Keratinocyte (primary cell): ENCODE measurements around the gene CCNY. TPM values are rescaled to one million over a fixed set of nuclear protein-coding genes. Genes with fewer than 3 reads are reported as not detected.

ENCODE experiments used
- DNase-seq: peaks from one replicate; pipeline ENCODE4 v3.0.0-alpha.2; 2011; ENCODE audit warnings: low read depth, missing footprints, low spot score
- FAIRE-seq: peaks from 2 replicates; lab custom pipeline; 2011; peaks lifted over from hg19 to GRCh38; lab: Jason Lieb, UNC
- H2AFZ ChIP-seq: 2 replicates; pipeline ENCODE4 v1.6.0; 2012; ENCODE audit warnings: low read length, control low read depth, inconsistent platforms; ENCODE audit not compliant: control insufficient read depth
- H3K27ac ChIP-seq: 2 replicates; pipeline ENCODE4 v1.5.1; 2011; ENCODE audit warnings: low read length; ENCODE audit not compliant: control insufficient read depth, insufficient read depth
- H3K27me3 ChIP-seq: 3 replicates; pipeline ENCODE4 v1.6.0; 2011; ENCODE audit warnings: low read length; ENCODE audit not compliant: control insufficient read depth, insufficient read depth; ENCODE audit errors: extremely low read depth
- H3K36me3 ChIP-seq, 2 experiments: 2 replicates in 1 of 2; 3 replicates in 1 of 2; pipeline ENCODE4 v1.5.1; 2011; ENCODE audit warnings: low read length in 2 of 2, mild to moderate bottlenecking in 1 of 2; ENCODE audit not compliant: control insufficient read depth in 2 of 2, insufficient read depth in 2 of 2; ENCODE audit errors: extremely low read depth in 1 of 2
- H3K4me1 ChIP-seq: 3 replicates; pipeline ENCODE4 v1.5.1; 2011; ENCODE audit warnings: low read length; ENCODE audit not compliant: control insufficient read depth, insufficient read depth; ENCODE audit errors: extremely low read depth
- H3K4me2 ChIP-seq: 3 replicates; pipeline ENCODE4 v1.6.0; 2011; ENCODE audit warnings: low read depth, low read length; ENCODE audit not compliant: control insufficient read depth, insufficient read depth; ENCODE audit errors: extremely low read depth
- H3K4me3 ChIP-seq, 3 experiments: fragments of 200-600 bp in 1 of 3; sonication (generic) in 1 of 3; 2 replicates in 2 of 3; 3 replicates in 1 of 3; pipeline ENCODE4 v1.5.1; 2011 to 2016; ENCODE audit warnings: low read length in 3 of 3, mild to moderate bottlenecking in 3 of 3, control low read depth in 2 of 3, inconsistent platforms in 1 of 3, low read depth in 1 of 3, mixed read lengths in 1 of 3, mixed run types in 1 of 3, moderate library complexity in 1 of 3; ENCODE audit not compliant: control insufficient read depth in 2 of 3, insufficient read depth in 2 of 3; ENCODE audit errors: extremely low read depth in 1 of 3
- H3K79me2 ChIP-seq: 2 replicates; pipeline ENCODE4 v1.6.0; 2012; ENCODE audit warnings: low read length; ENCODE audit not compliant: control insufficient read depth, insufficient read depth
- H3K9ac ChIP-seq: 3 replicates; pipeline ENCODE4 v1.6.0; 2011; ENCODE audit warnings: low read length; ENCODE audit not compliant: control insufficient read depth, insufficient read depth; ENCODE audit errors: extremely low read depth
- H3K9me1 ChIP-seq: 3 replicates; pipeline ENCODE4 v1.6.0; 2011; ENCODE audit warnings: low read length; ENCODE audit not compliant: control insufficient read depth, insufficient read depth; ENCODE audit errors: extremely low read depth
- H3K9me3 ChIP-seq: 2 replicates; pipeline ENCODE4 v1.5.1; 2012; ENCODE audit warnings: low read depth, low read length; ENCODE audit not compliant: control insufficient read depth
- H4K20me1 ChIP-seq: 3 replicates; pipeline ENCODE4 v1.6.0; 2011; ENCODE audit warnings: low read length; ENCODE audit not compliant: control insufficient read depth, insufficient read depth; ENCODE audit errors: extremely low read depth
- CTCF ChIP-seq, 3 experiments: IDR thresholded peaks in 1 of 3; conservative IDR thresholded peaks in 1 of 3; optimal IDR thresholded peaks in 1 of 3; 2 replicates in 2 of 3; 3 replicates in 1 of 3; pipeline versions ENCODE3 to v1.5.1; 2011; ENCODE audit warnings: low read length in 3 of 3, mild to moderate bottlenecking in 3 of 3, moderate library complexity in 2 of 3, control low read depth in 1 of 3, inconsistent platforms in 1 of 3; ENCODE audit not compliant: insufficient read depth in 2 of 3; ENCODE audit errors: extremely low read depth in 1 of 3
- EZH2 ChIP-seq: IDR thresholded peaks from one replicate; pipeline ENCODE4 v1.6.1; 2012; ENCODE audit warnings: inconsistent platforms, mild to moderate bottlenecking, low read length, moderate library complexity
- dilution Hi-C: fragments of 300-500 bp; cut with MboI; formaldehyde crosslinking; loops from one replicate; pipeline ENCODE4 v1.7.0; 2020; ENCODE audit warnings: low sequenced_read_pairs; ENCODE audit not compliant: extremely low pct_ligation_motif_present
- polyA plus RNA-seq, 5 experiments: library from polyadenylated mRNA; depleted of rRNA in 3 of 5; stranded (reverse) in 3 of 5; stranded (forward) in 1 of 5; unstranded in 1 of 5; fragments of >200 nt; gene quantifications; 1 replicate in 1 of 5; 2 replicates in 3 of 5; 3 replicates in 1 of 5; pipeline versions ENCODE4 v1.2.1 to v1.2.3, GENCODE V29; 2011 to 2012; ENCODE audit warnings: missing spikeins in 2 of 5, low read depth in 1 of 5, low replicate concordance in 1 of 5

The CCNY gene
- polyA plus RNA-seq, 1 donor (not counting 4 experiments of a cell fraction or from before 2014, with no cell fraction given): 58.9 TPM

GRCh38 chr10:35451151-35452016 is 115.1 kb downstream of the CCNY start:
- TF ChIP-seq EZH2 (no peak), CTCF (optimal IDR thresholded peaks at IDR 0.05 in 1 of 3, IDR thresholded peaks at IDR 0.05 in 1 of 3, conservative IDR thresholded peaks at IDR 0.05 in 1 of 3; ENCODE audit: extremely low read depth in 1 of 3, insufficient read depth in 2 of 3, low read length in 3 of 3) (no peak)
- H3K27me3 ChIP-seq: no peaks in the 10 kb centered on the region
- dilution Hi-C loops: no loop called here
- H3K9ac ChIP-seq: no peak overlapping the region
- peaks cover 8% of the 10 kb centered on the region for H3K9me1 ChIP-seq
- no peak overlapping the region for H3K4me2 ChIP-seq
- peaks cover 59% of the 10 kb centered on the region for H3K4me1 ChIP-seq
- peaks cover 68% of the 10 kb centered on the region for H3K79me2 ChIP-seq
- H3K4me3 ChIP-seq: no peak overlapping the region
- DNase-seq (no peak), FAIRE-seq (no peak)
- H3K9me3 ChIP-seq: no peaks in the 10 kb centered on the region
- H4K20me1 ChIP-seq: peaks cover 5% of the 10 kb centered on the region
- peaks cover 0 to 2% of the 10 kb centered on the region in 2 experiments for H3K36me3 ChIP-seq
- H3K27ac ChIP-seq: no peak overlapping the region
- no peak overlapping the region for H2AFZ ChIP-seq

GRCh38 chr10:35452171-35452570 is 115.9 kb downstream of the CCNY start:
- dilution Hi-C loops: no loop called here
- DNase-seq (no peak), FAIRE-seq (no peak)
- no peak overlapping the region for H3K4me2 ChIP-seq
- TF ChIP-seq CTCF (optimal IDR thresholded peaks at IDR 0.05 in 1 of 3, IDR thresholded peaks at IDR 0.05 in 1 of 3, conservative IDR thresholded peaks at IDR 0.05 in 1 of 3; ENCODE audit: extremely low read depth in 1 of 3, insufficient read depth in 2 of 3, low read length in 3 of 3) (no peak), EZH2 (no peak)
- H2AFZ ChIP-seq: no peak overlapping the region
- peaks cover 5% of the 10 kb centered on the region for H4K20me1 ChIP-seq
- no peak overlapping the region for H3K27ac ChIP-seq
- no peak overlapping the region for H3K9ac ChIP-seq
- H3K36me3 ChIP-seq: peaks cover 0 to 2% of the 10 kb centered on the region in 2 experiments
- no peaks in the 10 kb centered on the region for H3K9me3 ChIP-seq
- H3K9me1 ChIP-seq: peaks cover 8% of the 10 kb centered on the region
- H3K4me1 ChIP-seq: peaks cover 52% of the 10 kb centered on the region
- no peaks in the 10 kb centered on the region for H3K27me3 ChIP-seq
- no peak overlapping the region for H3K4me3 ChIP-seq
- peaks cover 71% of the 10 kb centered on the region for H3K79me2 ChIP-seq
